SU-DHL-6 (cell line): ENCODE measurements around the gene PNPLA2.

Experiments used
- H2AFZ ChIP-seq: fragments of 200-600 bp; sonication (generic); 2 replicates; pipeline ENCODE4 v1.6.1; 2014; ENCODE audit warnings: low read depth, mild to moderate bottlenecking, moderate library complexity, mixed read lengths, antibody characterized with exemption, low read length; ENCODE audit not compliant: severe bottlenecking
- H3F3A ChIP-seq: fragments of 200-600 bp; shearing (Covaris generic); 2 replicates; pipeline ENCODE4 v1.6.0; 2016; ENCODE audit warnings: antibody characterized with exemption, mild to moderate bottlenecking; ENCODE audit not compliant: insufficient read depth
- H3K27ac ChIP-seq: fragments of 200-600 bp; sonication (generic); 2 replicates; pipeline ENCODE4 v1.5.1; 2016; ENCODE audit warnings: low read depth, mild to moderate bottlenecking, low read length, moderate library complexity, mixed read lengths
- H3K27me3 ChIP-seq: fragments of 200-600 bp; sonication (generic), shearing (Covaris generic); 2 replicates; pipeline ENCODE4 v1.6.0; 2014; ENCODE audit warnings: mild to moderate bottlenecking, low read length
- H3K36me3 ChIP-seq: fragments of 200-600 bp; sonication (generic); 2 replicates; pipeline ENCODE4 v1.6.1; 2014; ENCODE audit warnings: mild to moderate bottlenecking, low read length, mixed read lengths
- H3K4me2 ChIP-seq: fragments of 300-600, 200-600 bp; shearing (Covaris generic), sonication (generic); 2 replicates; pipeline ENCODE4 v1.6.0; 2014; ENCODE audit warnings: low read length, low read depth, mild to moderate bottlenecking; ENCODE audit not compliant: poor library complexity, severe bottlenecking
- H3K4me3 ChIP-seq: fragments of 200-600 bp; sonication (generic); 2 replicates; pipeline ENCODE4 v1.5.1; 2014; ENCODE audit warnings: antibody characterized with exemption, low read length, mild to moderate bottlenecking, mixed read lengths; ENCODE audit not compliant: insufficient read depth, poor library complexity, severe bottlenecking
- H3K79me2 ChIP-seq: fragments of 200-600 bp; sonication (generic); 2 replicates; pipeline ENCODE4 v1.6.1; 2014; ENCODE audit warnings: mild to moderate bottlenecking, low read length, moderate library complexity; ENCODE audit not compliant: insufficient read depth
- H3K9ac ChIP-seq: fragments of 200-600 bp; sonication (generic); 2 replicates; pipeline ENCODE4 v1.7.0; 2014; ENCODE audit warnings: mild to moderate bottlenecking, low read length
- H3K9me2 ChIP-seq: fragments of 200-600 bp; sonication (generic); replicated peaks from 2 replicates; pipeline ENCODE4 v1.6.1; 2014; ENCODE audit warnings: low read length; ENCODE audit not compliant: insufficient read depth
- H3K9me3 ChIP-seq: fragments of 200-600 bp; sonication (generic); 2 replicates; pipeline ENCODE4 v1.6.1; 2014; ENCODE audit warnings: low read length, mixed read lengths; ENCODE audit not compliant: insufficient read depth
- H4K20me1 ChIP-seq: fragments of 200-600 bp; sonication (generic); 2 replicates; pipeline ENCODE4 v1.6.1; 2014; ENCODE audit warnings: low read depth, mild to moderate bottlenecking, antibody characterized with exemption, low read length, moderate library complexity, mixed read lengths
- CTCF ChIP-seq: fragments of 200-600 bp; sonication (generic); IDR thresholded peaks from one replicate; pipeline ENCODE4 v1.5.1; 2017; ENCODE audit warnings: antibody characterized with exemption, mild to moderate bottlenecking, low read length, moderate library complexity; ENCODE audit not compliant: insufficient read depth, poor library complexity, severe bottlenecking
- EZH2phosphoT487 ChIP-seq: fragments of 200-600 bp; sonication (generic), shearing (Covaris generic); conservative IDR thresholded peaks from 2 replicates; pipeline ENCODE4 v1.6.1; 2018; ENCODE audit warnings: mild to moderate bottlenecking, antibody characterized with exemption, low read length, moderate library complexity, mixed read lengths

The PNPLA2 gene

GRCh38 chr11:821512-822371 lies 3.0 kb downstream of the PNPLA2 start:
- no peaks in the 10 kb centered on the region for H3K36me3 ChIP-seq
- no peak overlapping the region for H3K4me2 ChIP-seq
- H3K27ac ChIP-seq: no peak overlapping the region

GRCh38 chr11:823441-824291 lies 5.0 kb downstream of the PNPLA2 start:
- Histone ChIP-seq H3K36me3 (no peaks in the 10 kb centered on the region), H3K9ac (no peak overlapping the region), H3K4me2 (no peak overlapping the region), H3K79me2 (no peaks in the 10 kb centered on the region), H3K9me3 (no peaks in the 10 kb centered on the region), H2AFZ (no peak overlapping the region), H4K20me1 (no peaks in the 10 kb centered on the region; the same call in 1 of the 2 replicates), H3K9me2 (no peaks in the 10 kb centered on the region), H3K4me3 (no peak overlapping the region), H3K27ac (no peak overlapping the region), H3F3A (no peaks in the 10 kb centered on the region), H3K27me3 (no peaks in the 10 kb centered on the region)
- TF ChIP-seq EZH2phosphoT487: no peak
- no peak for TF ChIP-seq CTCF

More at GRCh38 chr11:821512-822371, 3.0 kb downstream of the PNPLA2 start:
- H3F3A ChIP-seq: no peaks in the 10 kb centered on the region
- no peak overlapping the region for H2AFZ ChIP-seq
- H3K9me3 ChIP-seq: no peaks in the 10 kb centered on the region
- H3K4me3 ChIP-seq: no peak overlapping the region
- no peaks in the 10 kb centered on the region for H3K79me2 ChIP-seq
- no peak for TF ChIP-seq CTCF
- no peak for TF ChIP-seq EZH2phosphoT487
- H3K9ac ChIP-seq: no peak overlapping the region
- H3K27me3 ChIP-seq: no peaks in the 10 kb centered on the region
- H3K9me2 ChIP-seq: no peaks in the 10 kb centered on the region
- H4K20me1 ChIP-seq: no peaks in the 10 kb centered on the region; the same call in 1 of the 2 replicates

- TF ChIP-seq CTCF (no peak), EZH2phosphoT487 (no peak)
- Histone ChIP-seq H3K36me3 (no peaks in the 10 kb centered on the region), H3K4me2 (no peak overlapping the region), H3K79me2 (no peaks in the 10 kb centered on the region), H3K9me3 (no peaks in the 10 kb centered on the region), H3K27me3 (no peaks in the 10 kb centered on the region), H3F3A (no peaks in the 10 kb centered on the region), H2AFZ (no peak overlapping the region), H3K4me3 (no peak overlapping the region), H3K9ac (no peak overlapping the region), H3K27ac (no peak overlapping the region), H3K9me2 (no peaks in the 10 kb centered on the region), H4K20me1 (no peaks in the 10 kb centered on the region; the same call in 1 of the 2 replicates)
These were observed 5.7 kb downstream of the PNPLA2 start for GRCh38 chr11:824292-824880.
